ENCODE data around the gene HES1. TPM values are rescaled to one million over a fixed set of nuclear protein-coding genes. Genes with fewer than 3 reads are reported as not detected.

HES1 gene, protein sequence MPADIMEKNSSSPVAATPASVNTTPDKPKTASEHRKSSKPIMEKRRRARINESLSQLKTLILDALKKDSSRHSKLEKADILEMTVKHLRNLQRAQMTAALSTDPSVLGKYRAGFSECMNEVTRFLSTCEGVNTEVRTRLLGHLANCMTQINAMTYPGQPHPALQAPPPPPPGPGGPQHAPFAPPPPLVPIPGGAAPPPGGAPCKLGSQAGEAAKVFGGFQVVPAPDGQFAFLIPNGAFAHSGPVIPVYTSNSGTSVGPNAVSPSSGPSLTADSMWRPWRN
- total RNA-seq (2022; extraction: Qiagen RNA extraction) = 11.4 to 14.5 TPM (median 12.6 TPM) in 5 replicates

DNA sequence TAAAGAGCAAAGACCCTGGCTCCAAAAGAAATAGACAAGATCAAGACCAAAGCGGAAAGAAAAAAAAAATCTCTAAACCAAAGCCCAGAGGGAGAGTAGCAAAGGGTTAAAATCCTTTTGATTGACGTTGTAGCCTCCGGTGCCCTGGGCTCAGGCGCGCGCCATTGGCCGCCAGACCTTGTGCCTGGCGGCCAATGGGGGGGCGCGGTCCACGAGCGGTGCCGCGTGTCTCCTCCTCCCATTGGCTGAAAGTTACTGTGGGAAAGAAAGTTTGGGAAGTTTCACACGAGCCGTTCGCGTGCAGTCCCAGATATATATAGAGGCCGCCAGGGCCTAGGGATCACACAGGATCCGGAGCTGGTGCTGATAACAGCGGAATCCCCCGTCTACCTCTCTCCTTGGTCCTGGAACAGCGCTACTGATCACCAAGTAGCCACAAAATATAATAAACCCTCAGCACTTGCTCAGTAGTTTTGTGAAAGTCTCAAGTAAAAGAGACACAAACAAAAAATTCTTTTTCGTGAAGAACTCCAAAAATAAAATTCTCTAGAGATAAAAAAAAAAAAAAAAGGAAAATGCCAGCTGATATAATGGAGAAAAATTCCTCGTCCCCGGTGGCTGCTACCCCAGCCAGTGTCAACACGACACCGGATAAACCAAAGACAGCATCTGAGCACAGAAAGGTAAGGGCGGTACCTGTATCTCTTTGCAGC is at the start of gene HES1:
HES1 (plus strand) TSS at position 343 of the 713 bp plus-strand sequence; CDS start at position 576, 233 bp downstream.

Other genes with a start within 250 kb of the HES1 start
- not detected in 5 replicates for gene CPN2, start 215.2 kb downstream of the HES1 start, total RNA-seq (2022; extraction: Qiagen RNA extraction)
- 0.10 to 0.17 TPM (median 0.17 TPM) in 5 replicates for gene LRRC15, start 233.6 kb downstream of the HES1 start, total RNA-seq (2022; extraction: Qiagen RNA extraction)

All from A549 treated with CORT108297 at 1 μM for 4 hours (cell line).